ENCODE measurements around the gene SLC41A3. TPM values are rescaled to one million over a fixed set of nuclear protein-coding genes. Genes with fewer than 3 reads are reported as not detected.

Gene SLC41A3
- polyA plus RNA-seq, 3 donors, result 2.8 to 18.2 (median 13.6) TPM

GRCh38 chr3:126051741-126052140 lies 32.2 kb downstream of the SLC41A3 start:
- peaks cover 0 to 2% (median 0%) of the 10 kb centered on the region in 7 donors for H3K9me3 Mint-ChIP-seq
- H3K4me1 Mint-ChIP-seq, result peaks cover 14% of the 10 kb centered on the region

DNA sequence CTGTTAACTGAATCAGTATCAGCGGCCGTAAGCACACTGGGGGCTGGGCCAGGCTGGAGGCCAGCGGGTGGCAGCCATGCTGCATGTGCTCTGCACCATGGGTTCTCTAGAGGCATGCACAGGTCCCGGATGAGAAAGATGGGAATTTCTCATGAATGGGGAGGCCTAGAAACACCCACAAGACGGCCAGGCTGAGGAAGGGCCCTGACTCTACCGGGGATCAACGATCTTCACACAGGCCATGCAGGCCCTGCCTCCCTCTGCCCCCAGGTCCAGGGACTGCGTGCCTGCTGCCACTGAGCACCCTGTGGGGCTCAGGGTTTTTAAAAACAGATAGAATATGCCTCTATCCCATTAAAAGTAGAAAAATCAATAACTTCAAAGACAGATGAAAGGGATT lies 32.7 kb downstream of the SLC41A3 start:
- Histone ChIP-seq H3K79me2 (ENCODE audit: insufficient read depth, low read length) (no peaks in the 10 kb centered on the region), H3K9me3 (replicated peaks in 1 of 2; ENCODE audit: control insufficient read depth in 1 of 2, insufficient read depth in 1 of 2, low read length in 2 of 2) (no peaks in the 10 kb centered on the region), H3K4me1 (ENCODE audit: control insufficient read depth in 1 of 2, insufficient read depth in 2 of 2, low read length in 2 of 2) (peaks cover 9 to 12% of the 10 kb centered on the region in 2 donors), H2AFZ (ENCODE audit: insufficient read depth, low read depth, low read length, poor library complexity, severe bottlenecking) (no peak overlapping the region), H3K4me2 (replicated peaks; ENCODE audit: extremely low read depth, low read length, poor library complexity, severe bottlenecking) (no peak overlapping the region), H3K4me3 (replicated peaks in 1 of 3; ENCODE audit: low read depth in 2 of 3, low read length in 3 of 3) (no peak overlapping the region), H3K9ac (ENCODE audit: insufficient read depth, low read length, poor library complexity, severe bottlenecking) (no peak overlapping the region), H3K27ac (ENCODE audit: low read depth in 1 of 2, low read length in 2 of 2) (no peak overlapping the region), H3K27me3 (ENCODE audit: control insufficient read depth in 2 of 2, insufficient read depth in 2 of 2, low read length in 2 of 2) (no peaks in the 10 kb centered on the region), H4K20me1 (ENCODE audit: insufficient read depth, low read length) (no peaks in the 10 kb centered on the region), H3K36me3 (replicated peaks in 1 of 2; ENCODE audit: control insufficient read depth in 1 of 2, insufficient read depth in 2 of 2, low read length in 2 of 2) (no peaks in the 10 kb centered on the region)
- TF ChIP-seq, protein P1, sequence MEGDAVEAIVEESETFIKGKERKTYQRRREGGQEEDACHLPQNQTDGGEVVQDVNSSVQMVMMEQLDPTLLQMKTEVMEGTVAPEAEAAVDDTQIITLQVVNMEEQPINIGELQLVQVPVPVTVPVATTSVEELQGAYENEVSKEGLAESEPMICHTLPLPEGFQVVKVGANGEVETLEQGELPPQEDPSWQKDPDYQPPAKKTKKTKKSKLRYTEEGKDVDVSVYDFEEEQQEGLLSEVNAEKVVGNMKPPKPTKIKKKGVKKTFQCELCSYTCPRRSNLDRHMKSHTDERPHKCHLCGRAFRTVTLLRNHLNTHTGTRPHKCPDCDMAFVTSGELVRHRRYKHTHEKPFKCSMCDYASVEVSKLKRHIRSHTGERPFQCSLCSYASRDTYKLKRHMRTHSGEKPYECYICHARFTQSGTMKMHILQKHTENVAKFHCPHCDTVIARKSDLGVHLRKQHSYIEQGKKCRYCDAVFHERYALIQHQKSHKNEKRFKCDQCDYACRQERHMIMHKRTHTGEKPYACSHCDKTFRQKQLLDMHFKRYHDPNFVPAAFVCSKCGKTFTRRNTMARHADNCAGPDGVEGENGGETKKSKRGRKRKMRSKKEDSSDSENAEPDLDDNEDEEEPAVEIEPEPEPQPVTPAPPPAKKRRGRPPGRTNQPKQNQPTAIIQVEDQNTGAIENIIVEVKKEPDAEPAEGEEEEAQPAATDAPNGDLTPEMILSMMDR (IDR thresholded peaks at IDR 0.05), result no peak
- 94% methylated on average over 3 of the region's 8 CpGs for WGBS (ENCODE audit: insufficient coverage)
- Mint-ChIP-seq H3K4me3 (no peak overlapping the region), H3K27me3 (ENCODE audit: low read depth in 3 of 3) (no peaks in the 10 kb centered on the region), H3K36me3 (peaks cover 9 to 11% of the 10 kb centered on the region in 2 donors), H3K9me3 (peaks cover 0 to 2% (median 0%) of the 10 kb centered on the region in 7 donors), H3K4me1 (peaks cover 14% of the 10 kb centered on the region), H3K27ac (no peak overlapping the region)
- DNase-seq, result no peak
- intact Hi-C loops (cut with micrococcal nuclease), result no loop called here

More at GRCh38 chr3:126051741-126052140, 32.2 kb downstream of the SLC41A3 start:
- H3K36me3 Mint-ChIP-seq, result peaks cover 6 to 9% of the 10 kb centered on the region in 2 donors
- Histone ChIP-seq H3K9me3 (replicated peaks in 1 of 2; ENCODE audit: control insufficient read depth in 1 of 2, insufficient read depth in 1 of 2, low read length in 2 of 2) (no peaks in the 10 kb centered on the region), H3K27me3 (ENCODE audit: control insufficient read depth in 2 of 2, insufficient read depth in 2 of 2, low read length in 2 of 2) (no peaks in the 10 kb centered on the region), H3K27ac (ENCODE audit: low read depth in 1 of 2, low read length in 2 of 2) (no peak overlapping the region), H3K4me1 (ENCODE audit: control insufficient read depth in 1 of 2, insufficient read depth in 2 of 2, low read length in 2 of 2) (peaks cover 9 to 12% of the 10 kb centered on the region in 2 donors), H3K9ac (ENCODE audit: insufficient read depth, low read length, poor library complexity, severe bottlenecking) (no peak overlapping the region), H3K36me3 (replicated peaks in 1 of 2; ENCODE audit: control insufficient read depth in 1 of 2, insufficient read depth in 2 of 2, low read length in 2 of 2) (no peaks in the 10 kb centered on the region), H3K4me2 (replicated peaks; ENCODE audit: extremely low read depth, low read length, poor library complexity, severe bottlenecking) (no peak overlapping the region), H3K4me3 (replicated peaks in 1 of 3; ENCODE audit: low read depth in 2 of 3, low read length in 3 of 3) (no peak overlapping the region), H3K79me2 (ENCODE audit: insufficient read depth, low read length) (no peaks in the 10 kb centered on the region), H2AFZ (ENCODE audit: insufficient read depth, low read depth, low read length, poor library complexity, severe bottlenecking) (no peak overlapping the region), H4K20me1 (ENCODE audit: insufficient read depth, low read length) (no peaks in the 10 kb centered on the region)
- TF ChIP-seq, protein P1 (IDR thresholded peaks at IDR 0.05), result no peak
- WGBS (ENCODE audit: insufficient coverage), result 93% methylated on average over 2 of the region's 4 CpGs
- intact Hi-C loops (cut with micrococcal nuclease), result no loop called here
- H3K4me3 Mint-ChIP-seq, result no peak overlapping the region
- DNase-seq, result no peak
- no peaks in the 10 kb centered on the region for H3K27me3 Mint-ChIP-seq (ENCODE audit: low read depth in 3 of 3)
- H3K27ac Mint-ChIP-seq, result no peak overlapping the region
